A673 (cell line): ENCODE data around the gene PTPMT1. TPM values are rescaled to one million over a fixed set of nuclear protein-coding genes. Genes with fewer than 3 reads are reported as not detected.
"Not testable (repeated sequence)": the region's sequence is repeated elsewhere in the genome, so short reads cannot be mapped to it uniquely, and the experiment has no call there.

Experiments used
- BruUV-seq: library from RNA; stranded (reverse); fragments of 400-500 nt; replicated peaks from 2 replicates; lab custom pipeline; 2021; lab: Mats Ljungman, UMichigan
- CTCF ChIA-PET: fragments of 300-600 bp; sonication (Branson Sonifier 250); formaldehyde crosslinking; loops from one replicate; lab custom pipeline; 2022; ENCODE audit warnings: antibody characterized with exemption; lab: Charles Lee
- POLR2A ChIA-PET: fragments of 300-600 bp; sonication (Branson Sonifier 250); formaldehyde crosslinking; loops from one replicate; lab custom pipeline; 2022; ENCODE audit warnings: antibody characterized with exemption; ENCODE audit not compliant: low non-redundant PET; lab: Charles Lee
- DNase-seq: peaks from one replicate; pipeline ENCODE4 v3.0.0-alpha.2; 2015; ENCODE audit warnings: low spot score
- H3K27ac ChIP-seq: fragments of 200-600 bp; sonication (generic); 2 replicates; pipeline ENCODE4 v1.5.1; 2016; ENCODE audit warnings: mixed run types, low read depth, mild to moderate bottlenecking, mixed read lengths, antibody characterized with exemption, low read length; ENCODE audit not compliant: poor library complexity, severe bottlenecking
- H3K27me3 ChIP-seq: fragments of 200-600 bp; sonication (generic); replicated peaks from 2 replicates; pipeline ENCODE4 v1.6.1; 2017; ENCODE audit warnings: mixed run types, low read depth, mild to moderate bottlenecking, mixed read lengths, antibody characterized with exemption, low read length; ENCODE audit not compliant: insufficient read depth, poor library complexity
- H3K36me3 ChIP-seq: fragments of 200-600 bp; sonication (generic); 2 replicates; pipeline ENCODE4 v1.6.1; 2016; ENCODE audit warnings: mixed run types, mild to moderate bottlenecking, mixed read lengths, antibody characterized with exemption, low read length; ENCODE audit not compliant: insufficient read depth, poor library complexity, severe bottlenecking
- H3K4me1 ChIP-seq: fragments of 200-600 bp; sonication (generic); 2 replicates; pipeline ENCODE4 v1.6.1; 2017; ENCODE audit warnings: mixed run types, mild to moderate bottlenecking, mixed read lengths, antibody characterized with exemption, low read length; ENCODE audit not compliant: insufficient read depth, poor library complexity, severe bottlenecking
- H3K4me3 ChIP-seq: fragments of 200-600 bp; sonication (generic); 2 replicates; pipeline ENCODE4 v1.5.1; 2016; ENCODE audit warnings: low read depth, mixed run types, mild to moderate bottlenecking, mixed read lengths, low read length; ENCODE audit not compliant: poor library complexity, severe bottlenecking
- H3K9me3 ChIP-seq: fragments of 200-600 bp; sonication (generic); 2 replicates; pipeline ENCODE4 v1.6.1; 2016; ENCODE audit warnings: mixed run types, low read depth, mild to moderate bottlenecking, mixed read lengths, antibody characterized with exemption, low read length; ENCODE audit not compliant: poor library complexity, severe bottlenecking
- EZH2 ChIP-seq: fragments of 200-600 bp; sonication (generic); IDR thresholded peaks from 2 replicates; pipeline ENCODE4 v1.6.1; 2017; ENCODE audit warnings: borderline replicate concordance, low read depth, mild to moderate bottlenecking, mixed read lengths, antibody characterized with exemption, low read length; ENCODE audit not compliant: poor library complexity, severe bottlenecking
- intact Hi-C: fragments of 100-400 bp; cut with micrococcal nuclease; formaldehyde crosslinking; loops from one replicate; pipeline ENCODE4 v1.10.0; 2022; ENCODE audit not compliant: unreplicated experiment
- total RNA-seq: library from RNA; stranded (reverse); gene quantifications from 2 replicates; pipeline ENCODE4 v1.2.3, GENCODE V29; 2021
- TF ChIP-seq, protein P1 (sequence below): fragments of 300-800, 200-600 bp; sonication (generic); conservative IDR thresholded peaks from 2 replicates; pipeline ENCODE4 v1.5.1; 2017; ENCODE audit warnings: low read depth, mild to moderate bottlenecking, antibody characterized with exemption, low read length, moderate library complexity, mixed read lengths

PTPMT1 gene
- total RNA-seq, 1 experiment from 2014 or later = 68.1 TPM

DNA sequence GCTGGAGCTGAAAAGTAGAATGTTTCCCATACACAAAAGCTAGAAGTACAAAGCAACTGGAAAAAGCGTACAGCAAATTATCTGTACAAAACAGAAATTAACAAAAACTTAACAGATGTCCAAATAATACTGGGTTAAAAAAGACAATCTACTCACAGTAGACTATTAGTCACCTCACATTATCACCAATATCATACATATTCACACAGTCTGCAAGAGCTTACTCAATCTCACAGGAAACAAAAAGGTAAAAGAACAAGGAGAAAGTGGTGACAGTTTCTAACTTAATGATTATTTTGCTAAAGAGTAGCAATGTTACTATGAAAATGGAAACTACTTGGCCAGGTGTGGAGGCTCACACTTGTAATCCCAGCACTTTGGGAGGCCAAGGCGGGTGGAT lies 24.3 kb upstream of the PTPMT1 start:
- no peak for TF ChIP-seq EZH2
- TF ChIP-seq, protein P1, sequence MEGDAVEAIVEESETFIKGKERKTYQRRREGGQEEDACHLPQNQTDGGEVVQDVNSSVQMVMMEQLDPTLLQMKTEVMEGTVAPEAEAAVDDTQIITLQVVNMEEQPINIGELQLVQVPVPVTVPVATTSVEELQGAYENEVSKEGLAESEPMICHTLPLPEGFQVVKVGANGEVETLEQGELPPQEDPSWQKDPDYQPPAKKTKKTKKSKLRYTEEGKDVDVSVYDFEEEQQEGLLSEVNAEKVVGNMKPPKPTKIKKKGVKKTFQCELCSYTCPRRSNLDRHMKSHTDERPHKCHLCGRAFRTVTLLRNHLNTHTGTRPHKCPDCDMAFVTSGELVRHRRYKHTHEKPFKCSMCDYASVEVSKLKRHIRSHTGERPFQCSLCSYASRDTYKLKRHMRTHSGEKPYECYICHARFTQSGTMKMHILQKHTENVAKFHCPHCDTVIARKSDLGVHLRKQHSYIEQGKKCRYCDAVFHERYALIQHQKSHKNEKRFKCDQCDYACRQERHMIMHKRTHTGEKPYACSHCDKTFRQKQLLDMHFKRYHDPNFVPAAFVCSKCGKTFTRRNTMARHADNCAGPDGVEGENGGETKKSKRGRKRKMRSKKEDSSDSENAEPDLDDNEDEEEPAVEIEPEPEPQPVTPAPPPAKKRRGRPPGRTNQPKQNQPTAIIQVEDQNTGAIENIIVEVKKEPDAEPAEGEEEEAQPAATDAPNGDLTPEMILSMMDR = no peak
- Histone ChIP-seq H3K27me3 (no peaks in the 10 kb centered on the region), H3K9me3 (no peaks in the 10 kb centered on the region), H3K27ac (peak overlapping the region; percentile 0), H3K36me3 (no peaks in the 10 kb centered on the region), H3K4me3 (no peak overlapping the region), H3K4me1 (peaks cover 52% of the 10 kb centered on the region)
- CTCF ChIA-PET = no interaction called here
- no peak for DNase-seq
- intact Hi-C loops = no loop called here
- POLR2A ChIA-PET = no interaction called here
- no TSS peak for BruUV-seq

DNA sequence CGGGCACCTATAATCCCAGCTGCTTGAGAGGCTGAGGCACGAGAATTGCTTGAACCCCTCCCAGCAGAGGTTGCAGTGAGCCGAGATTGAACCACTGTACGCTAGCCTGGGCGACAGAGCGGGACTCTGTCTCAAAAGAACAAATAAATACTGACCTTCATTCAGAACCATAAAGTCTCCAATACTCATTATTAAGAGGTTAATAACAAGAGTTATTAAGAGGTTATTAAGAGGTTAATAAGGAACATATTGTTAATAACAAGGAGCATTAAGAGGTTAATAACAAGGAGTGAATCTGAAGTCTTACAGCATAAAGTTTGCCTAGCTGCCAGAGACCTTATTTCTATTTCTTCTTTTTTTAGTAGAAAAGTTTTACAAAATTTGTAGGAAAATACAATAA lies 20.1 kb upstream of the PTPMT1 start:
- intact Hi-C loops = no loop called here
- BruUV-seq = no TSS peak
- no peak overlapping the region for H3K4me3 ChIP-seq
- no peaks in the 10 kb centered on the region for H3K27me3 ChIP-seq
- DNase-seq = no peak
- no peaks in the 10 kb centered on the region for H3K9me3 ChIP-seq
- ChIA-PET CTCF (no interaction called here), POLR2A (interaction anchor here (0.6 kb wide), 1 partner anchor 14 kb away, joined by 4 read pairs; no protein-coding TSS in a partner anchor)
- peaks cover 22% of the 10 kb centered on the region for H3K4me1 ChIP-seq
- H3K27ac ChIP-seq = no peak overlapping the region
- no peak for TF ChIP-seq EZH2
- TF ChIP-seq, protein P1 = no peak
- H3K36me3 ChIP-seq = peaks cover 11% of the 10 kb centered on the region

DNA sequence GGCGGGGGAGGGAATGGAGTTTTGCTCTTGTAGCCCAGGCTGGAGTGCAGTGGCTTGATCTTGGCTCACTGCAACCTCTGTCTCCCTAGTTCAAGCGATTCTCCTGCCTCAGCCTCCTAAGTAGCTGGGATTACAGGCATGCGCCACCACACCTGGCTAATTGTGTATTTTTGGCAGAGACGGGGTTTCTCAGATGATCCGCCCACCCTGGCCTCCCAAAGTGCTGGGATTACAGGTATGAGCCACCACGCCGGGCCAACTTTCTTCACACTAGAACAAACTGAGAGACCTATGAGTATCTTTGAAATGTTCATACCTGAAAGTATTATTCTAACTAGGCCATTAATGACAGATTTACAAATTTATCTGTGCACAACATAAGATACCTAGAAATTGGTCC lies 19.1 kb upstream of the PTPMT1 start:
- BruUV-seq, POLR2A ChIA-PET, H3K9me3 ChIP-seq, H3K27ac ChIP-seq, intact Hi-C loops, H3K27me3 ChIP-seq, DNase-seq, H3K4me3 ChIP-seq: not testable (repeated sequence)
- CTCF ChIA-PET = interaction anchor here (0.7 kb wide), 1 partner anchor 13 kb away, joined by 10 read pairs; no protein-coding TSS in a partner anchor
- H3K36me3 ChIP-seq = peaks cover 21% of the 10 kb centered on the region
- peaks cover 21% of the 10 kb centered on the region for H3K4me1 ChIP-seq
